ENCODE results near the gene SKAP1.
"Not testable (repeated sequence)": the region's sequence is repeated elsewhere in the genome, so short reads cannot be mapped to it uniquely, and the experiment has no call there.

Gene SKAP1

DNA sequence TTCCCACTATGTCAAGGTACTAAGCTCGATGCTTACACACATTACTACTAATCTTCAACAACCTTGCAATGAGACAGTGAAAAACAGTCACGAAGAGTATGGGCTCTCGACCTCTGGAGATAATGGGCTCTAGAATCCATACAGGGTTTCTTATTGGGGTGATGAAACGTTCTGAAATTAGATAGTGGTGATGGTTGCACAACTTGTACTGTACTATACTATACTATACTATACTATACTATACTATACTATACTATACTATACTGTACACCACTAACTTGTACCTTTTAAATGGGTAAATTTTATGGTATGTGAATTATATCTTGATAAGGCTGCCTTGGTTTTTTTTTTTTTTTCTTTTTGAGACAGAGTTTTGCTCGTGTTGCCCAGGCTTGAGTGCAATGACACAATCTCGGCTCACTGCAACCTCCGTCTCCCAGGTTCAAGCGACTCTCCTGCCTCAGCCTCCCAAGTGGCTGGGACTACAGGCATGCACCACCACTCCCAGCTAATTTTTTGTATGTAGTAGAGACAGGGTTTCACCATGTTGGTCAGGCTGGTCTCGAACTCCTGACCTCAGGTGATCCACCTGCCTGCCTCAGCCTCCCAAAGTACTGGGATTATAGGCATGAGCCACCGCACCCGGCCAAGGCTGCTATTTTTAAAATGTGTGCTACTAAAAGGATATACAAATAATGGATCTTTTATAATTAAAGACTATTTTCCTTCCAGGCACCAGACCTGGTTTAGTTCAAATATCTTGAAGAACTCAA lies 69.0 kb downstream of the SKAP1 start:
- DNase-seq, result not testable (repeated sequence)

DNA sequence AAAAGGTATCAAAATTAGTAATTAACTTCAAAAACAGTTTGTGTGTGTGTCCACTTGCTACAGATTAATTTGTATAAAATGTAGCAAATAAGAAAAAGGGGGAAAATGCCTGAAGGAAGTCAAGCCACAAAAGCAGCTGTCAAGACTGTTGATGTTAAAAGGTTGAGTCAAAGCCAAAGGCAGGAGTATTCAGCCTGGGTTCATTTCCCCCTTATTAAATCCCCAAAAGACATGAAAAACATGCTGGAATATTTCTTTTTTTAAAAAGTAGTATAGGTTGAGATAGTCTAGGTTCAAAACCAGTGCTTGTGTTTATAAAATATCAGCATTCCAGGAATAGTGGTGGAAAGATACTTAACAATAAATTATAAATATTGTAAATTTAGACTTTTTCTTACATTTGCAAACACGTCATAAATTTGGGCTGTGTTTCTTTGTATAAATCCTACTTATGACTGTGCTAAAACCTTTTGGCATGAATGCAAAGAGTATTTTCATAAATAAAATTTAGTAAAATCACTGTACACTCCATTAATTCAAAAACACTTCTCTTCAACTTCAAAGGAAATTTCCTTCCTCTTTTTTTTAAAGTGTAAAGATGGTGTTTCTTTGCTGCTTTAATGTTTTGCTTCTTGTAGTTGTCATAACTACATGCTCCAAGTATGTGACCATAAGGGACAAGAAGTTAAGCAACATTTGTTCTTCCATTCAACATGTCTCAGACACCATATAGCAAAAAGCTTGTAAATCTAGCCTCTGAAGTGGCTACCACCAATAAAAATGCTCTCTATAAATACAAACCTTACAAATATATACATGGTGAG lies 72.0 kb downstream of the SKAP1 start:
- no peak for DNase-seq

DNA sequence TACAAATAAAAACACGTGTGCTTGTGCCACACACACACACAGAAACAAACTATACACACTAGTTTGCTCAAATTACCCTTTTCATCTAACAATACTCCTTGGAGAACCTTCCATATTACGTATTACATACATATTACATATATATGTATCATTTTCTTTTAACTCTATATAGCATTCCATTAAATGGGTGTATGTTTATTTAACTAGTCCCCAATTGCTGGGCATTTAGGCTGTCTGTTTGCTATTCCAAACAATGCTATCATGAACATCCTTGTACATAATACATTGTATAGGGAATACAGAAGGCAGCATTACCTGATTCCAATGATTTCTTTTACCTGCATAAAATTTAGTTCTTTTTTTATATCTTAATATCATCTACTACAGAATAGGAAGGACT lies 73.1 kb downstream of the SKAP1 start:
- no peak for DNase-seq

DNA sequence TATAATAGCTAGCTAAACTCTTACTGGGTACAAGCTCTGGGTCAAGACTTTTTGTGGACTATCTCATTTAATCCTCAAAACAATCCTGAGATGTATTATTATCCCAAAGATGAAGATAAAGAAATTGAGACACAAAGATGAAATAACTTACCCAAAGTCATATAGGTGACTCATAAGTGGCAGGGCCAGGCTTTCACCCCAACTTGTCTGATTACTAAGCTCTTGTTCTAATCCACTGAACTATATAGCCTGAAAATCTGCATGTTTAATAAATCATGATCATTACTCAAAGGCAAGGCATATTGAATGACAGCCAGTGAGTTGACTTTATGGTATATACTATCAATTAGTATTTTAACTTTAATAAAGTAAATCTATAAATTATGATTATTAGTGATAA lies 77.4 kb downstream of the SKAP1 start:
- no peak for DNase-seq

DNA sequence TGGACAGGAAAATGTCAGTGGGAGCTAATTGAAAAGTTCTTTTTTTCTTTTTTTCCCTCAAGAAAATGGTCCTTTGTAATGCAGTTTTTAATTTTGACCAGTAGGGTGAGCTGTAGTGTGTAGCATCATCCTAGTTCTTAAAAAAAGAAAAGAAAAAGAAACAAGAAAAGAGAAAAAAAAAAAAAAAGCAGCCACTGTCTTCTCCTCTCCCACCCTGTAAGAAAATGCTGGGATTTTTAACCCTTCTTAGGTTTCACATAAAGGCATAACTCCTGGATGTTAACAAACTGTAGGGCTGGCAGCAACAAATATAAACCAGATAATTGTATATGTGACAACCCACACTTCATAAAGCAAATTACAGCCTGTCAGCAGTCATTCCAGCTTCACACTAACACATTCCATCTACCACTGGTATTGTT lies 78.1 kb downstream of the SKAP1 start:
- DNase-seq, result no peak

DNA sequence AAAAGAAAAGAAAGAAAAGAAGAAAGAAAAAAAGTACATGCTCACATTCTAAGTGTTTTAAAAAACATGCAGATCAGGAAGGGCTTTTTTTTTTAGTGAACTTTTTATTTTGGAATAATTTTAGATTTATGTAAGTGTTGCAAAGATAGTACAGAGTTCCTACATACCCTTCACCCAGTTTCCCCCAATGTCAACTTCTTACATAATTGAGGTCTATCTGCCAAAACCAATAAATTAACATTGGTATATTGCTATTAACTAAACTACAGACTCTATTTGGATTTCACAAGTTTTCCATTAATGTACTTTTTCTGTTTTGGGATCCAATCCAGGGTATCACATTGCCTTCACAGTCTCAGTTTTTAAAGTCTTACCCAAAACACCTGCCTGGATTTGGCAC lies 81.7 kb downstream of the SKAP1 start:
- DNase-seq, result no peak

DNA sequence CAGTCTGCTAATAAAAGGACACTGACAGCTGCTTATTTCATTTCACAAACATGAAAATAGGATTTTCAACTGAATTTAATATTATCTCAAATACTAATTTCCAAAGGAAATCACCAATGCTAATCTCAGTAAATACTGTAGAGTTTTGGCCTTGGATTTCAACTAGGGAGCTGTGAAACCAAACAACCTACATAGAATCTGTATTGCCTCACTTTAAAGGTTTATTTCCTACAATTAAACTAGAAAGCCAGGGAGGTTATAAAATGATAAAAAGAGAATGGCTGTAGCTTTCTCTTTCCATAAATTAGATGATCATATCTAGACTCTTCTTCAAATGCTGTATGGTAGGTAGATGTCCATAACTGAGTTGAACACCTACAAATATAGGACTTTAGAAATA lies 82.8 kb downstream of the SKAP1 start:
- no peak for DNase-seq

DNA sequence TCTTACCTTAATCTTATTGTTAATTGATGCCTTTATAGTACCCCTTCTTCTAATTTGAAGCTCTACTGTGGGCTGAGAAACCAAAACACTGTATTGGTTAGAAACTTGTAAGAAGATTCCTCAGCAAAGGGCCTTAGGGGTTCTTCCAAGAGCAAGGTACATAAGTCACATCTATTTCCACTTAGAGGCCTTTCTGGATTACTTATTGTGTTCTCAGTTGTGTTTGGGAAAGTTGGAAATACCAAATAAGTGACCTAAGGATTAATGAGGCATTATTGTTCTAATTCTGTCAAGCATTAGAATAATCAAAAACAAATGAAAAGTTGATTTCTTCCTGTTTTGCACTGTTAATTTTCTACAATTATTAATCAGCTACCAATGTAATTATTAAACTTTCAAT lies 85.8 kb downstream of the SKAP1 start:
- no peak for DNase-seq

DNA sequence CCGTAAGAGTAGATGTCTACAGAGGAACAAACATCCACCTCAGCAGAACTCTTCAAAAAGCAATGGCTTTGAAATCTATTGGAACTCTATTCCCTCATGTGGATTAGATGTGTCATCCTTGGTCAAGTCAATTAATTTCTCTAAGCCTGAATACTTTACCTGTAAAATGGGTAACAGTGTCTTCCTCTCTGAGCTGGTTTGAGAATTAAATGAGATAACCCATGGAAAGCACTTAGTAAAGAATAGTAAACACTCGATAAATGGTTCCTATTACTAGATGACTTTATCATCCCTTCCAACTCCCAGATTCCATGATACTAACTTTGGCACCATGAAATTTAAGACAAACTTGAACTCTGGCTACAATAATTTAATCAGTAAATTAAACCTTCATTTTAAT lies 89.1 kb downstream of the SKAP1 start:
- DNase-seq, result no peak

DNA sequence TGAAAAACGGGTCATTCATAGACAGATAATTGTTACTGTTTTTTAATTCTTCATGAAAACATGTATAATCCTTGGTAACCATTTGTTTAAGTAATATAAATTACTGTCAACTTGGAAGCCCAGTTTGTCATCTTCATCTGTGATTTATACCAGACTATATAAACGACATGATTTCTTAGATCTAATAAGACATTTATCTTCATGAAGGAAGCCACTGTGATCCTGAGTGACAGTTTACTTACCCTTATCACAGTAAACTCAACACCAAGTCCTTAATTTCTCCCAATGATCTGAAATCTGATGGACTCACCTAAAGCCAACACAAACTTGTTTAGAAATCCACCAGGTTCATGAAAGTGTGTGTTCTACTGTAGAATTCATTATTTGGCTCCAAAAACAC lies 91.3 kb downstream of the SKAP1 start:
- no peak for DNase-seq

DNA sequence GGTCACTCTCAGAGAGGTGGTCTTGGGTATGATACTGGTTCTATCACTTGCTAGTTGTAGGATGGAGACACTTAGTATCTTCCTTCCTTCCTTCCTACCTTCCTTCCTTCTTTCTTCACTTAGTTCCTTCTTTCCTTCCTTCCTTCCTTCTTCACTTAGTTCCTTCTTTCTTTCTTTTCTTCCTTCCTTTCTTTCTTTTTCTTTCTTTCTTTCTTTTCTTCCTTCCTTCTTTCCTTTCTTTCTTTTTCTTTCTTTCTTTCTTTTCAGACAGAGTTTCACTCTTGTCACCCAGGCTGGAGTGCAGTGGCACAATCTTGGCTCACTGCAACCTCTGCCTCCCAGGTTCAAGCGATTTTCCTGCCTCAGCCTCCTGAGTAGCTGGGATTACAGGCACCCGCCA lies 92.1 kb downstream of the SKAP1 start:
- not testable (repeated sequence) for DNase-seq

DNA sequence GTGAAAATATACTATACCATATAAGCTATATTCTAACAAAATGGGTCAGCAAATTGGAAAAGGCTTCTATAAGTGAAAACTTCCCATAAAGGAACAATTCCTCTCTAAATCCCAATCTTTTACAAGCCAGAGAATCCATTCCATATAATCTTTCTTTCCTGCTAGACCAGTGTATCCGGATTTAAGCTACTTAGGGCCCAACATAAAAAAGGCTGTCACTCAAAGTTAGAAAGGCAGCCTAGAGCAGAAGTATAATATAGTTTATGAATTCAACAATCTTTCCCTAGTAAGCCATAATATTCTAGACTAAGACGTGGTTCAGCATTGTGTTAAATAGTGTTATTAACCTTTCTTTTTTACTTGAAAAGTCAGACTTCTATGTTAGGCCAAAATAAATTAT lies 93.0 kb downstream of the SKAP1 start:
- no peak for DNase-seq

DNA sequence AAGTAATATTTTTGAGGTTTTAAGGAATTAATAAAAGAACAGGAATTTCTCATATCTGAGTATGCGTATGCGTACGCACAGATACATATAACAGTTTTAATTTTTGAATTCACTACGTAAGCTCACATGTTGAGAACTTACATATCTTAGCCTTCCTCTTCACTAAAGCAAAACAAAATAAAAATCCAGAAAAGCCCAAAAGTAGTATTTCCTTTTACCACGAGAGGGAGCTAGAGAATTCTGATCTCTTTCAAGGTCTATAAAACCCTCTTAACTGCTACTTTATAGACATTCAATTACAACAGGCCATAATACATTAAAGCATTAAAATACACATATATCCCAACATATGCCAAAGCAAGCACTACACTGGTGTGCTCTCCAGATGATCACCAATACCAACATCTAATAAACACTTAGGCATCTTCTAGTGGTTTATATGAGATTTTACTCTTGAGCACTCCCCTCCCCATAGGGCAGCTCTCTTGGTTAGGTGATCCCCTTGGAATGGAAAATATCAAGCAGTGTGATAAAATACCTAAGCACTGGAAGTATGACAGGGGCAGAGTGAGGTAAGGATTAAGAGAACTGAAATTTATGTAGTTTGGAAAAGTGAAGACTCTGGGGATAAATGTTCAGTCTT lies 94.0 kb downstream of the SKAP1 start:
- no peak for DNase-seq

DNA sequence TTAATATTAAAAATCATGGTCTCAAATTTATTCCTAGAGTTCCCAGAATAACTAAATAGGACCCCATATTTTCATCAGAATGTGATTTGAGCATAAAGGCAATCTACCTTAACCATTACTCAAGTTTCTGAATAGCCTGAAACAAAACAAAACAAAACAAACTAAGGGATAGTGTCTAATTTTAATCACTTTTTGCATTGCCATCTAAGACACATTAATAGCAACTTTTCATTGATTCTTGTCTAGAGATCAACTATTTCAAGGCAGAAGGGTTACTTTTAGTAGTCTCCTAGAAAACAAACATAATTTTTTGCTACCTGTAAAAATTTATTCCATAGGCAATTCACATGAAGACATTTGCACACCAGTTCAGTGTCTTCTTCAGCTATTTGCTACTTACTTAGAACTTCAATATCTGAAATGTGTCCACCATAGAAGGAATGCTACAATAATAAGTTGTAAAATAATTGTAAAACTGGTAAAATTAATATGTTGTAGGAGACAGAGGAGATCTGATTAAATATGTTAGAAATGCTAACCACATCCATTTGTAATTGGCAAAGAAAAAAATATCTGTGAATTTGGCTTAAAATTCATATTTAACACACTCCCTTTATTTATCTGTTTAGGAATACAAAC lies 94.7 kb downstream of the SKAP1 start:
- DNase-seq, result no peak

DNA sequence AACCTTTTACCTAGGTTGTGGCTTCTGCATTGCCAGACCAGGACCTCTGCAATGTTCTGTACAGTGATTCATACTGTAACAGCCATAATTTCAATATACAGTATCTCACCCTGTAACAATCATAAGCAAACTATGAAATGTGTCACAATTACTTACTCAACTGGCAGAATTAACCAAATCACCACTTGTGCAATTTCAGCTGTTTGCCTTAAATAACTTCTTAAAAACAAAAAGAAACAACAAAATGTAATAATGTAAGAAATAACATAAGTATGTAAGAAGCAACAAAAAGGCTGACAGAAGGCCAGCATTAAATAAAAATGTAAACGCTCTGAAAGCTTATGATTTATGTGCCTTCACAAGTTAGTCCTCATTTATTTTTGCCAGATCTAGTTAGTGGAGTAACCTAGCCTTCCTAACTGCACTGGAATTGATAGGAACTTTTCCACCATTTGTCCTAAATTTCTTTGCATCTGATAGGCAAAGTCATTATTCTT lies 96.9 kb downstream of the SKAP1 start:
- no peak for DNase-seq

DNA sequence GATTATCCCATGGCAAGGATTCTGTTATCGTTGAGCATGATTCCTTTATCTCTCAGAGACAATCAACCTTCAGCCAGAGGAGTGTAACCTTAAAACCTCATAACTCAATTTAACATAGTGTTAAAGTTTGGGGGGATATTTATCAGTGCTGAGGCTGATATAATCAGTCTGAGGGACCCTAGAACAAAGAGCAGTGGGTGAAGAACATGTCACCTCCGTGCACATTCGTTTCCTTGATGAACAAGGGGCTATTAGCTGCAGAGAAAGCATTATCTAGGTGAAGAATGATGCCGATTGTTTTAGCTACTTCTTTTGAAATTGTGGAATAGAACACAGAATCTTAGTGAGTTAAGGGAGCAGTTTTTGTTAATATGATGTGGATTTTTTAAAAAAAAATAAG lies 99.1 kb downstream of the SKAP1 start:
- no peak for DNase-seq

DNA sequence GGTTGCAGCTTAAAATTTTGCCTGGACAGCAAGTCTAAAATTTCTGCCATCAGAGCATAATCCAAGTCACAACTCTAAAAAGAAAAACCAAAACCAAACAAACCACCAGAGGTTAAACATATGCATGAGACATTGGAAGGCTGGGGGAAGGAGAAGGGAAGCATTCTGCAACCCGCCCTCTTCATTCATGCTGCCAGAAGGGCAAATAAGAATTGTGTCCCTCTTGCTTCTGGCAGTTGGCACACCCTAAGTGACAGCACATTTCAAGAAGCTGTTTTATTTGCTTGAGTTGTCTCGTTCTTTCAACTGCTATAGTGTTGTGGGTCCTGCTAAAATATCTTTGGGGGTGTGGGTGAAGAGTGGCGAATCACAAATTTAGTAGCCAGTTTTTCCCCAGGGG lies 99.6 kb downstream of the SKAP1 start:
- no peak for DNase-seq

DNA sequence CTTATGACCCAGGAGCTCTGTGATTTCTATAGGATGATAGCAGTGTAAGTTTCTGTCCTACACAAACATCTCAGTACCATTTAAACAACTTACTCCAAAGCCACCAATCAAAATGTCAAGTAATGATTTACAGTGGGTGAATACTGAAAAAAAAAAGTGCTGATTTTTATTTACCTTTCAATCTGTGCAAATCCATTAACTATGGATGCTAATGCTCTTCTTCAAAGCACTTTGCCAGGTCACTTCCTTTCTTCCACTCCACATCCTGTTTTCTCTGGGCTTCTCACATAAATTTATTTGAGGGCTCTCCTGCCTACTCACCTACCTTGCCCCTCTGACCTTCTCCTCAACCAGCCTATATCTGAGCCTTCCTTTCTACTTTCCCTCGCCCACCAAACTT lies 101.6 kb downstream of the SKAP1 start:
- DNase-seq, result no peak

DNA sequence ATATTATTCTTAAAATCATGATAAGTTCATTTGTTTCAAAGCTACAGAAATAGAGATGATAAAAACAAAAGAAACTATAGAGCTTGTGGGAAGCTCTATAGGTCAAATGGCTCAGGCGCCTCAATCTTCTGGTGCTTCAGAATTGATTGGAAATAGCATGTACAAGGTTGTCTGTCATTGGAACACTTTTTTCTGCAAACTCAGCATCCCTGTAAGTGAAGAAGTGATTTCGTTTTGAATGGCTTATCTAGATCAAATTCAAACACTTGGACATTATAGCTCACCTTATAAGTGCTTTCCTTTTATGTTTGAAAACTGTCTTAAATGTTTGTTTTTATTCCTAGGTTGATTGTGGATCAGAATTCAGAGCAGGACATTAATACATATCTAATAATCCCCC lies 103.7 kb downstream of the SKAP1 start:
- no peak for DNase-seq

DNA sequence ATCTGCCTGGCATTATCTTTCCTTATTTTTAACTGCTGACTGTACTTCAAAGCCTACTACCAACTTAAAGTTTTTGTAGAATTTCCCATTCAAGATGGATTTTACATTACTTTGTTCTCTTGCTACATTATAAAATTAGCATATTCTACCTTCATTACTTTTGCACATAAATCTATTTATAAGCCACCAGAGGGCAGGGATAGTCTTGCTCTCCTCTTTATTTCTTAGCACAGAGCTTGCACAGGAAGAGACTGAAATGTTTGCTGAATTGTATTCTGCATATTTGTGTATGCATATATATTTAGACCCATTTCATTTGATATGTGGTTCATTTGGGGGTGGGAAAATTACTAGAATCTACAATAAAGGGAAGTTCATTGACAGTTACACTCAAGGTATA lies 108.0 kb downstream of the SKAP1 start:
- no peak for DNase-seq

DNA sequence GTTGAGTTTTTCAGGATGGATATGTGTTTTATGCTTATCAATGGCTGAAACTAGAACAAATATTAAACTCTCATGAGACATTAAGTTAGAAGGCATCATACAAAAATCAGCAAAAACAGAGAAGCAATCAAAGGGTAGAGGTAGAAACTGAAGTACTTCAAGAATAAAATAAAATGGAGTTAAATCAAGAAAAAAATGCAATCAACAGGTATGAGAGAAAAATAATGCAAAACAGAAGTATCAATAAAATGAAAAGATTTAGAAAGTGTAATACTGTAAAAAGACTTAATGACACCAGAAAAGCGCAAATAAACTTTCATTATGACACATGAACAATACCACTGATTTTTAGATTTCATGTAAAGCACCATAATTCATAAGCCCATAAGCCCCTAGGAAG lies 112.3 kb downstream of the SKAP1 start:
- no peak for DNase-seq

DNA sequence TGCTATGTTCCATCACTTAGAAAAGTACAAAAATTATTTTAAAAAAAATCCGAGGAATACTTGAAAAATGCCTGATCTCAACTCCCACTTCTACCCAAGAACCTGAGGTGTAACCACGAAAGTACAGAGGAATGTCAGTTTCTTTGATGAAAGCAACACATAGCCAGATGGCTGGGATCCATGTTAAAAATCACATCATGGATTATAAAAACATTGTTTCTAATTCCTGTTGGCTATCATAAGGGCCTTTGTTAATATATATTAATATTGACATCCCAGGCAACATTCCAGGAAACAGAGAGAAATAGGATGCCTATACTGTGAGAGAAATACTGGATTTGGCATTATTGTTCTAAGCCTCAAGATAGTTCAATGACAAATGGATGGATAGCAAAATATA lies 115.3 kb downstream of the SKAP1 start:
- DNase-seq, result no peak

DNA sequence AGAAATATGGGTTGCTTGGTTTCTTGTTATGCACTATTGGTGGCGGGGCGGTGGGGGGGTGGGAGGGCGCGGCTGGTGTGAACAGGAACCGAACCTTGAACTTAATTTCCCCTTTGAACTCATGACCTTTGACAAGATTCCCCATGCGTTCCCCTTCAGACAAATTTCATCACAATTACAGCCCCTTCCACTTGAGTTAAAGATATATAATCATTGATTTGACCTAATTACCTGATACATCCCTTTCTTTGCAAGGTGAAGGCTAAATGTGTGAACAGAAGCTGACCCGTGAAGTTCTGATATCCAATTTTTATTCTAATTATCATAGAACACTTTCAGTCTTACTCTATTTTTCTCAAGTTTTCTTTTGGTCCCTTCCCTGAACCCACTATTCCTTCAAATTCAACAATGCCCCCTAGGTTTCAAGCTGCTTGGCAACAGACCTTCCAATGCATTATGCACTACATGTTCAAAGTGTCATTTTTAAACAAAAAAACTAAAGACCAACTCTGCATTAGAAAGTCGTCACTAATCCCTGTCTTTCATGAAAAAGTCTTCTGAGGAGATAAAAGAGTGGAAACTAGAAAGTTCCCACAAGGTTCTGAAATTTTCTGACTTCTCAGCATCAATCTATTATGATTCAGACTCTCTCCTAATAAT lies 116.8 kb downstream of the SKAP1 start:
- no peak for DNase-seq
